HG03045 (cell line): ENCODE data around the gene POC1A.
"Not testable (repeated sequence)": the region's sequence is repeated elsewhere in the genome, so short reads cannot be mapped to it uniquely, and the experiment has no call there.

ENCODE experiments used
- ATAC-seq: cut with Tn5 transposase; IDR thresholded peaks from one replicate; pipeline ENCODE4 v1.9.1; 2021; ENCODE audit warnings: mild to moderate bottlenecking, moderate library complexity; ENCODE audit not compliant: unreplicated experiment

The POC1A gene

GRCh38 chr3:52054661-52055511 is 99.3 kb downstream of the POC1A start:
- no peak for ATAC-seq

- no peak for ATAC-seq
Observed at GRCh38 chr3:52053307-52054304, 100.6 kb downstream of the POC1A start.

- ATAC-seq = no peak
Observed at GRCh38 chr3:52052831-52053306, 101.4 kb downstream of the POC1A start.

GRCh38 chr3:52051444-52051843 is 102.8 kb downstream of the POC1A start:
- no peak for ATAC-seq

- ATAC-seq = no peak
Observed at GRCh38 chr3:52050571-52050970, 103.7 kb downstream of the POC1A start.

GRCh38 chr3:52049503-52049902 is 104.7 kb downstream of the POC1A start:
- ATAC-seq = no peak

GRCh38 chr3:52047295-52047960 is 106.8 kb downstream of the POC1A start:
- ATAC-seq = no peak

GRCh38 chr3:52046902-52047239 is 107.4 kb downstream of the POC1A start:
- no peak for ATAC-seq

GRCh38 chr3:52046186-52046901 is 107.9 kb downstream of the POC1A start:
- no peak for ATAC-seq

GRCh38 chr3:52044869-52045619 is 109.2 kb downstream of the POC1A start:
- ATAC-seq = no peak

GRCh38 chr3:52043750-52044149 is 110.5 kb downstream of the POC1A start:
- no peak for ATAC-seq

GRCh38 chr3:52043039-52043438 is 111.2 kb downstream of the POC1A start:
- ATAC-seq = not testable (repeated sequence)

GRCh38 chr3:52041118-52041731 is 113.0 kb downstream of the POC1A start:
- ATAC-seq = no peak

GRCh38 chr3:52040600-52040999 is 113.6 kb downstream of the POC1A start:
- ATAC-seq = no peak

- ATAC-seq = no peak
Observed at GRCh38 chr3:52039846-52040245, 114.4 kb downstream of the POC1A start.

GRCh38 chr3:52039426-52039825 is 114.8 kb downstream of the POC1A start:
- no peak for ATAC-seq

- ATAC-seq = no peak
Observed at GRCh38 chr3:52038227-52038626, 116.0 kb downstream of the POC1A start.

GRCh38 chr3:52037291-52037690 is 116.9 kb downstream of the POC1A start:
- no peak for ATAC-seq

- no peak for ATAC-seq
Observed at GRCh38 chr3:52036829-52037228, 117.4 kb downstream of the POC1A start.
